ENCODE results near the gene FCER2. TPM values are rescaled to one million over a fixed set of nuclear protein-coding genes. Genes with fewer than 3 reads are reported as not detected.

FCER2 gene
- total and polyA plus RNA-seq, 8 donors = 0.48 to 1.5 TPM; not detected in 6

DNA sequence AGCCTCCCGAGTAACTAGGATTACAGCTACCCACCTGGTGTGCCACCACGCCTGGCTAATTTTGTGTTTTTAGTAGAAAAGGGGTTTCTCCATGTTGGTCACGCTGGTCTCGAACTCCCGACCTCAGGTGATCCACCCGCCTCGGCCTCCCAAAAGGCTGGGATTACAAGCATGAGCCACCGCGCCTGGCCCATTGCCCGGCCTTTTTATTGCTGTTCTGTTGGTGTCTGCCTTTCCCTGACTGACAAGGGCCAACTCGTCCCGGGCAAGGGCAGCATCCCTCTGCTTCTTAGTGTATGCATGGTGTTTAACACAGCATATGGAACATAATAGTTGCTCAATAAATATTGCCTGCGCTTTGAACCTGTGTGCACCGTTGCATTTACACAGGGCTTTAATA is 39.3 kb downstream of the FCER2 start:
- Histone ChIP-seq H3K9me3 (no peaks in the 10 kb centered on the region), H3K4me1 (peaks cover 0 to 7% (median 0%) of the 10 kb centered on the region in 4 donors), H3K4me3 (no peak overlapping the region), H3K36me3 (no peaks in the 10 kb centered on the region), H3K27me3 (peaks cover 0 to 45% (median 0%) of the 10 kb centered on the region in 3 donors), H3K27ac (no peak overlapping the region)
- no peak for DNase-seq
- TF ChIP-seq EP300 (IDR thresholded peaks at IDR 0.05) (no peak), POLR2A (IDR thresholded peaks at IDR 0.05) (no peak), POLR2AphosphoS5 (IDR thresholded peaks at IDR 0.05) (no peak)
- TF ChIP-seq, protein P1, sequence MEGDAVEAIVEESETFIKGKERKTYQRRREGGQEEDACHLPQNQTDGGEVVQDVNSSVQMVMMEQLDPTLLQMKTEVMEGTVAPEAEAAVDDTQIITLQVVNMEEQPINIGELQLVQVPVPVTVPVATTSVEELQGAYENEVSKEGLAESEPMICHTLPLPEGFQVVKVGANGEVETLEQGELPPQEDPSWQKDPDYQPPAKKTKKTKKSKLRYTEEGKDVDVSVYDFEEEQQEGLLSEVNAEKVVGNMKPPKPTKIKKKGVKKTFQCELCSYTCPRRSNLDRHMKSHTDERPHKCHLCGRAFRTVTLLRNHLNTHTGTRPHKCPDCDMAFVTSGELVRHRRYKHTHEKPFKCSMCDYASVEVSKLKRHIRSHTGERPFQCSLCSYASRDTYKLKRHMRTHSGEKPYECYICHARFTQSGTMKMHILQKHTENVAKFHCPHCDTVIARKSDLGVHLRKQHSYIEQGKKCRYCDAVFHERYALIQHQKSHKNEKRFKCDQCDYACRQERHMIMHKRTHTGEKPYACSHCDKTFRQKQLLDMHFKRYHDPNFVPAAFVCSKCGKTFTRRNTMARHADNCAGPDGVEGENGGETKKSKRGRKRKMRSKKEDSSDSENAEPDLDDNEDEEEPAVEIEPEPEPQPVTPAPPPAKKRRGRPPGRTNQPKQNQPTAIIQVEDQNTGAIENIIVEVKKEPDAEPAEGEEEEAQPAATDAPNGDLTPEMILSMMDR (IDR thresholded peaks at IDR 0.05) = no peak
- 82 to 89% (median 84%) methylated on average over 14 of the region's 14 CpGs for WGBS, 5 donors
- intact Hi-C loops (cut with DNase I; ENCODE audit: low total_unique reads) = no loop called here

GRCh38 chr19:7661744-7662538 is 40.0 kb downstream of the FCER2 start:
- Histone ChIP-seq H3K4me3 (no peak overlapping the region), H3K27ac (no peak overlapping the region), H3K4me1 (peaks cover 0 to 7% (median 0%) of the 10 kb centered on the region in 4 donors), H3K27me3 (peaks cover 0 to 45% (median 0%) of the 10 kb centered on the region in 3 donors), H3K9me3 (no peaks in the 10 kb centered on the region), H3K36me3 (no peaks in the 10 kb centered on the region)
- 72 to 82% (median 75%) methylated on average over 8 of the region's 8 CpGs for WGBS, 5 donors
- no peak for DNase-seq
- intact Hi-C loops (cut with DNase I; ENCODE audit: low total_unique reads) = no loop called here
- TF ChIP-seq EP300 (IDR thresholded peaks at IDR 0.05) (no peak), POLR2AphosphoS5 (IDR thresholded peaks at IDR 0.05) (no peak), POLR2A (IDR thresholded peaks at IDR 0.05) (no peak)
- TF ChIP-seq, protein P1 (IDR thresholded peaks at IDR 0.05) = no peak

DNA sequence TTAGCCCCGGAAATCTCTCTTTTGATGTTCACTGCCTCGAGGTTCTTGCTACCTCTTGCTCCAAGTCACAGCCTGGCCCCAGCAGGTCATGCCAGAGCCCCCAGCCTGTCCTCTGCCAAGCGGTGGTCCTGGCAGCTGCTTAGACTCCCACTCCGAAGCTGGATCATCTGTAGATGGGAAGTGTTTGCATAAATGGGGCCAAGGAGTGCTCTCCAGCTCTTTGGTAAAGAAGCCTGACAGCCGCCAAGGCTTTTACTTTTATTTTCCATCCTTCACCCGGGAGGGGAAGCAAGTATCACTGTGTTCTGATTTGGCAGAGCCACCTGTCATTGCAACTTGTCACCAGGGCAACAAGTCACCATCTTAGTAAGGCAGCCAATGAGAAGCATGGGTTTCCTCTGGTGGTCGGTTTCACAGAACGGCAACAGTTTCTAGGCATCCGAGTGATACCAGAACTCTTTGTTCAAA is 43.7 kb downstream of the FCER2 start:
- Histone ChIP-seq H3K27ac (peak overlapping the region in 2 of 5 donors; percentile 57 to 72), H3K4me1 (peaks cover 0 to 7% (median 0%) of the 10 kb centered on the region in 4 donors), H3K36me3 (no peaks in the 10 kb centered on the region), H3K4me3 (no peak overlapping the region), H3K27me3 (peaks cover 0 to 29% (median 0%) of the 10 kb centered on the region in 3 donors), H3K9me3 (no peaks in the 10 kb centered on the region)
- WGBS, 5 donors = 29 to 33% (median 31%) methylated on average over 9 of the region's 9 CpGs
- DNase-seq = peak in 1 of 2 donors; percentile 60
- TF ChIP-seq, protein P1 (IDR thresholded peaks at IDR 0.05) = no peak
- TF ChIP-seq POLR2A (IDR thresholded peaks at IDR 0.05) (no peak), EP300 (IDR thresholded peaks at IDR 0.05) (no peak), POLR2AphosphoS5 (IDR thresholded peaks at IDR 0.05) (no peak)
- intact Hi-C loops (cut with DNase I; ENCODE audit: low total_unique reads) = no loop called here

GRCh38 chr19:7657131-7657751 is 44.7 kb downstream of the FCER2 start:
- peak overlapping the region in 2 of 5 donors; percentile 57 to 72 for H3K27ac ChIP-seq
- H3K27me3 ChIP-seq = peaks cover 0 to 18% (median 0%) of the 10 kb centered on the region in 3 donors
- WGBS, 5 donors = 36 to 46% (median 46%) methylated on average over 14 of the region's 14 CpGs
- H3K36me3 ChIP-seq = no peaks in the 10 kb centered on the region
- H3K4me3 ChIP-seq = no peak overlapping the region
- intact Hi-C loops (cut with DNase I; ENCODE audit: low total_unique reads) = no loop called here
- peaks cover 0 to 15% (median 8%) of the 10 kb centered on the region in 4 donors for H3K4me1 ChIP-seq
- DNase-seq = no peak
- TF ChIP-seq POLR2AphosphoS5 (IDR thresholded peaks at IDR 0.05) (no peak), EP300 (IDR thresholded peaks at IDR 0.05) (no peak), POLR2A (IDR thresholded peaks at IDR 0.05) (no peak)
- TF ChIP-seq, protein P1 (IDR thresholded peaks at IDR 0.05) = no peak
- no peaks in the 10 kb centered on the region for H3K9me3 ChIP-seq
